ENCODE results near the gene REG3G. TPM values are rescaled to one million over a fixed set of nuclear protein-coding genes. Genes with fewer than 3 reads are reported as not detected.

Gene REG3G
- total RNA-seq, 1 experiment from 2014 or later = not detected

GRCh38 chr2:79013629-79014028 is 11.9 kb upstream of the REG3G start:
- BruUV-seq (replicated peaks) = no TSS peak
- ATAC-seq = no peak
- CTCF ChIA-PET = no interaction called here

GRCh38 chr2:79016342-79016741 is 9.2 kb upstream of the REG3G start:
- no peaks in the 10 kb centered on the region for H3K27me3 ChIP-seq (ENCODE audit: control insufficient read depth, insufficient read depth, low read length)
- no peak for TF ChIP-seq CTCF (IDR thresholded peaks at IDR 0.05)
- no peak for TF ChIP-seq TCF7L2 (IDR thresholded peaks at IDR 0.05; ENCODE audit: low read depth, low read length)
- TF ChIP-seq SIN3A (IDR thresholded peaks at IDR 0.05; ENCODE audit: borderline replicate concordance, insufficient read depth, low read depth, low read length) = no peak
- TF ChIP-seq REST (IDR thresholded peaks at IDR 0.05; ENCODE audit: insufficient read depth in 1 of 2, low read depth in 2 of 2, low read length in 1 of 2) = no peak
- POLR2A ChIA-PET = no interaction called here
- intact Hi-C loops (cut with micrococcal nuclease; ENCODE audit: unreplicated experiment) = no loop called here
- no peak overlapping the region for H3K4me3 ChIP-seq (ENCODE audit: low read depth in 2 of 2, low read length in 2 of 2)
- H3K36me3 ChIP-seq (ENCODE audit: control insufficient read depth, insufficient read depth, low read length) = no peaks in the 10 kb centered on the region
- DNase-seq (ENCODE audit: low read depth, low spot score) (no peak), ATAC-seq (no peak)
- in situ Hi-C loops (cut with HindIII; ENCODE audit: low pct_unique_long_range_greater_than_20kb, low sequenced_read_pairs) = no loop called here
- H3K9me3 ChIP-seq (ENCODE audit: control insufficient read depth, insufficient read depth, low read depth, low read length) = no peaks in the 10 kb centered on the region
- BruUV-seq (replicated peaks) = no TSS peak
- H3K27ac ChIP-seq (ENCODE audit: low read length) = no peak overlapping the region
- no peaks in the 10 kb centered on the region for H3K4me1 ChIP-seq (ENCODE audit: control insufficient read depth, insufficient read depth, low read length)
- CTCF ChIA-PET = no interaction called here

More at GRCh38 chr2:79013629-79014028, 11.9 kb upstream of the REG3G start:
- DNase-seq (ENCODE audit: low read depth, low spot score) = no peak
- Histone ChIP-seq H3K27ac (ENCODE audit: low read length) (no peak overlapping the region), H3K27me3 (ENCODE audit: control insufficient read depth, insufficient read depth, low read length) (no peaks in the 10 kb centered on the region), H3K4me3 (ENCODE audit: low read depth in 2 of 2, low read length in 2 of 2) (no peak overlapping the region), H3K4me1 (ENCODE audit: control insufficient read depth, insufficient read depth, low read length) (no peaks in the 10 kb centered on the region), H3K9me3 (ENCODE audit: control insufficient read depth, insufficient read depth, low read depth, low read length) (no peaks in the 10 kb centered on the region), H3K36me3 (ENCODE audit: control insufficient read depth, insufficient read depth, low read length) (no peaks in the 10 kb centered on the region)
- intact Hi-C loops (cut with micrococcal nuclease; ENCODE audit: unreplicated experiment) (no loop called here), in situ Hi-C loops (cut with HindIII; ENCODE audit: low pct_unique_long_range_greater_than_20kb, low sequenced_read_pairs) (no loop called here)
- POLR2A ChIA-PET = no interaction called here
- TF ChIP-seq REST (IDR thresholded peaks at IDR 0.05; ENCODE audit: insufficient read depth in 1 of 2, low read depth in 2 of 2, low read length in 1 of 2) (no peak), TCF7L2 (IDR thresholded peaks at IDR 0.05; ENCODE audit: low read depth, low read length) (no peak), SIN3A (IDR thresholded peaks at IDR 0.05; ENCODE audit: borderline replicate concordance, insufficient read depth, low read depth, low read length) (no peak), CTCF (IDR thresholded peaks at IDR 0.05) (no peak), POLR2AphosphoS5 (IDR thresholded peaks at IDR 0.05; ENCODE audit: low read depth, low read length) (no peak)

All from Panc1 (cell line).